D721Med (cell line): ENCODE results near the gene SEC11A.
"Not testable (repeated sequence)": the region's sequence is repeated elsewhere in the genome, so short reads cannot be mapped to it uniquely, and the experiment has no call there.

ENCODE experiments used
- DNase-seq: peaks from one replicate; pipeline ENCODE4 v3.0.0; 2011; ENCODE audit warnings: low spot score; ENCODE audit not compliant: insufficient read length
- FAIRE-seq: peaks from 2 replicates; lab custom pipeline; 2011; peaks lifted over from hg19 to GRCh38; lab: Jason Lieb, UNC
- CTCF ChIP-seq: IDR thresholded peaks from 2 replicates; pipeline ENCODE4 v1.5.1; 2012; ENCODE audit warnings: mild to moderate bottlenecking, control low read depth; ENCODE audit not compliant: insufficient read depth; ENCODE audit errors: missing control alignments

The SEC11A gene

GRCh38 chr15:84697236-84697990, 18.5 kb downstream of the SEC11A start:
- no peak for TF ChIP-seq CTCF
- FAIRE-seq, result no peak
- DNase-seq, result no peak

- no peak for TF ChIP-seq CTCF
- FAIRE-seq, result no peak
- no peak for DNase-seq
Measured at GRCh38 chr15:84696757-84697156, 19.2 kb downstream of the SEC11A start.

GRCh38 chr15:84690342-84690741, 25.6 kb downstream of the SEC11A start:
- DNase-seq, result no peak
- no peak for TF ChIP-seq CTCF
- no peak for FAIRE-seq

- DNase-seq (no peak), FAIRE-seq (no peak)
- TF ChIP-seq CTCF, result no peak
Measured at GRCh38 chr15:84689858-84690257, 26.1 kb downstream of the SEC11A start.

- not testable (repeated sequence) for FAIRE-seq, DNase-seq
Measured at GRCh38 chr15:84686446-84686845, 29.5 kb downstream of the SEC11A start.

GRCh38 chr15:84685304-84685703, 30.6 kb downstream of the SEC11A start:
- no peak for TF ChIP-seq CTCF
- DNase-seq (no peak), FAIRE-seq (no peak)

- TF ChIP-seq CTCF, result no peak
- no peak for DNase-seq
- FAIRE-seq, result no peak
Measured at GRCh38 chr15:84684092-84684491, 31.8 kb downstream of the SEC11A start.
